GM12892 (cell line): ENCODE measurements around the gene PSMC6.

Experiments
- POLR2A ChIP-seq: IDR thresholded peaks from 2 replicates; pipeline ENCODE4 v1.6.1; 2011; ENCODE audit warnings: low read depth, low read length, control low read depth
- POLR2AphosphoS5 ChIP-seq: IDR thresholded peaks from 2 replicates; pipeline ENCODE4 v1.6.1; 2011; ENCODE audit warnings: low read depth, low read length, control low read depth
- TAF1 ChIP-seq: IDR thresholded peaks from 2 replicates; pipeline ENCODE4 v1.6.1; 2011; ENCODE audit warnings: low read depth, mild to moderate bottlenecking, control low read depth, low read length, borderline replicate concordance

DNA sequence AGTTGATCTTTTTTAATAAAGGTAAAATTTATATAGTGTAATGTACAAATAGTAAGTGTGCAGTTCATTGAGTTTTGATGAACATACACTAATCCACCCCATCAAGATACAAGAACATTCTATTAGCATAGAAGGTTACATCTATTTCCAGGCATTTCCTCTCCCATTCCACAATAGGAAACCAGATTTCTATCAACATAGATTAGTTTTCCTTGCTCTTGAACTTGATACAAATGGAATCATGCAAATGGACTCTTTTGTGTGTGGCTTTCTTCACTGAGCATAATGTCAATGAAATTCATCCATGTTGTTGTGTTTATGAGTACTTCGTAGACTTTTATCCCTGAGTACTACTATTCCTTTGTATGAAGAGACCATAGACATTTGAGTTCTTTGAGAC is 33.8 kb downstream of the PSMC6 start:
- TF ChIP-seq POLR2AphosphoS5 (no peak), POLR2A (no peak), TAF1 (no peak)
